LNCaP clone FGC (cell line): Measurements from ENCODE around the gene SORCS2.

Source experiments
- DNase-seq: peaks from one replicate; pipeline ENCODE4 v3.0.0-alpha.2; 2011; ENCODE audit warnings: low read depth
- H3K4me3 ChIP-seq: 2 replicates; pipeline ENCODE4 v1.5.1; 2011; ENCODE audit warnings: mild to moderate bottlenecking, low read depth, low read length, control low read depth
- CTCF ChIP-seq: IDR thresholded peaks from 2 replicates; pipeline ENCODE4 v1.5.1; 2012; ENCODE audit warnings: mild to moderate bottlenecking; ENCODE audit not compliant: control insufficient read depth, insufficient read depth; ENCODE audit errors: extremely low read depth

Gene SORCS2

GRCh38 chr4:7737752-7738457 lies 545.6 kb downstream of the SORCS2 start:
- no peak for TF ChIP-seq CTCF
- no peak overlapping the region for H3K4me3 ChIP-seq
- DNase-seq = no peak

GRCh38 chr4:7738458-7739076 lies 546.2 kb downstream of the SORCS2 start:
- no peak for TF ChIP-seq CTCF
- H3K4me3 ChIP-seq = no peak overlapping the region
- DNase-seq = no peak

GRCh38 chr4:7739077-7739917 lies 547.0 kb downstream of the SORCS2 start:
- TF ChIP-seq CTCF = no peak
- H3K4me3 ChIP-seq = no peak overlapping the region
- DNase-seq = no peak

GRCh38 chr4:7739918-7740865 lies 547.9 kb downstream of the SORCS2 start:
- no peak overlapping the region for H3K4me3 ChIP-seq
- DNase-seq = no peak
- no peak for TF ChIP-seq CTCF

- TF ChIP-seq CTCF = no peak
- no peak for DNase-seq
- H3K4me3 ChIP-seq = no peak overlapping the region
Observed at GRCh38 chr4:7740866-7741525, 548.7 kb downstream of the SORCS2 start.
